NCI-H1092 treated with DMSO at 0.1 percent for 48 hours (cell line): Measurements from ENCODE around the gene FBLN5.
"Not testable (repeated sequence)": the region's sequence is repeated elsewhere in the genome, so short reads cannot be mapped to it uniquely, and the experiment has no call there.

Source experiments
- DNase-seq: peaks from one replicate; lab custom pipeline; 2025; lab: John Stamatoyannopoulos, UW

Gene FBLN5

GRCh38 chr14:91884664-91885063 lies 62.8 kb downstream of the FBLN5 start:
- no peak for DNase-seq

GRCh38 chr14:91883753-91884152 lies 63.7 kb downstream of the FBLN5 start:
- no peak for DNase-seq

GRCh38 chr14:91882776-91883175 lies 64.7 kb downstream of the FBLN5 start:
- no peak for DNase-seq

- no peak for DNase-seq
Measured at GRCh38 chr14:91882369-91882768, 65.1 kb downstream of the FBLN5 start.

- DNase-seq = no peak
Measured at GRCh38 chr14:91879196-91879595, 68.3 kb downstream of the FBLN5 start.

GRCh38 chr14:91878274-91878673 lies 69.2 kb downstream of the FBLN5 start:
- DNase-seq = no peak

- no peak for DNase-seq
Measured at GRCh38 chr14:91877376-91877915, 70.0 kb downstream of the FBLN5 start.

- no peak for DNase-seq
Measured at GRCh38 chr14:91876492-91876891, 71.0 kb downstream of the FBLN5 start.

GRCh38 chr14:91875525-91876286 lies 71.8 kb downstream of the FBLN5 start:
- DNase-seq = no peak

GRCh38 chr14:91873471-91874415 lies 73.8 kb downstream of the FBLN5 start:
- no peak for DNase-seq

GRCh38 chr14:91872517-91873470 lies 74.7 kb downstream of the FBLN5 start:
- no peak for DNase-seq

GRCh38 chr14:91872011-91872501 lies 75.4 kb downstream of the FBLN5 start:
- DNase-seq = no peak

- not testable (repeated sequence) for DNase-seq
Measured at GRCh38 chr14:91871401-91871800, 76.1 kb downstream of the FBLN5 start.

GRCh38 chr14:91870890-91871289 lies 76.6 kb downstream of the FBLN5 start:
- DNase-seq = no peak

GRCh38 chr14:91870001-91870400 lies 77.5 kb downstream of the FBLN5 start:
- DNase-seq = no peak

- no peak for DNase-seq
Measured at GRCh38 chr14:91869556-91869955, 77.9 kb downstream of the FBLN5 start.

GRCh38 chr14:91867316-91867988 lies 80.0 kb downstream of the FBLN5 start, which contains the start of gene TC2N:
TSS of gene TC2N (minus strand) at chr14:91867536. CDS start at chr14:91813769, 53,767 bp downstream.
- DNase-seq = no peak

- DNase-seq = no peak
Measured at GRCh38 chr14:91866511-91867295, 80.8 kb downstream of the FBLN5 start.

- no peak for DNase-seq
Measured at GRCh38 chr14:91866061-91866460, 81.4 kb downstream of the FBLN5 start.

GRCh38 chr14:91862417-91862816 lies 85.1 kb downstream of the FBLN5 start:
- DNase-seq = no peak
